Heart left ventricle (tissue), 16 donors: ENCODE results near the gene CLDN4. TPM values are rescaled to one million over a fixed set of nuclear protein-coding genes. Genes with fewer than 3 reads are reported as not detected.
"Not testable (repeated sequence)": the region's sequence is repeated elsewhere in the genome, so short reads cannot be mapped to it uniquely, and the experiment has no call there.

Source experiments
- ATAC-seq, 4 donors: fragments of 200-7000 bp; cut with Tn5 transposase; one replicate each; pipeline ENCODE4 v1.9.1; 2020 to 2022; ENCODE audit warnings: moderate library complexity in 4 of 4, mild to moderate bottlenecking in 3 of 4, moderate number of reproducible peaks in 1 of 4
- DNase-seq, 5 donors: peaks; one replicate each; pipeline ENCODE4 v3.0.0-alpha.2; 2020
- H3K27ac ChIP-seq, 12 donors: fragments of 200-600 bp; sonication (generic) in 4 of 12; one replicate each; pipeline versions ENCODE4 v1.5.0 to v1.8.0; 2016 to 2022; ENCODE audit warnings: mild to moderate bottlenecking in 2 of 12
- H3K27me3 ChIP-seq, 9 donors: fragments of 200-600 bp; sonication (generic) in 2 of 9; one replicate each; pipeline versions ENCODE4 v1.5.1 to v1.8.0; 2016 to 2022; ENCODE audit warnings: mild to moderate bottlenecking in 3 of 9
- H3K36me3 ChIP-seq, 9 donors: fragments of 200-600 bp; sonication (generic) in 2 of 9; one replicate each; pipeline versions ENCODE4 v1.5.0 to v1.8.0; 2018 to 2022; ENCODE audit warnings: mild to moderate bottlenecking in 2 of 9
- H3K4me1 ChIP-seq, 12 donors: fragments of 200-600 bp; sonication (generic) in 4 of 12; one replicate each; pipeline versions ENCODE4 v1.5.0 to v1.8.0; 2016 to 2022; ENCODE audit warnings: mild to moderate bottlenecking in 3 of 12
- H3K4me3 ChIP-seq, 12 donors: fragments of 200-600 bp; sonication (generic) in 4 of 12; one replicate each; pipeline versions ENCODE4 v1.5.0 to v1.8.0; 2017 to 2022; ENCODE audit warnings: mild to moderate bottlenecking in 9 of 12, moderate library complexity in 4 of 12
- H3K9me3 ChIP-seq, 12 donors: fragments of 200-600 bp; sonication (generic) in 4 of 12; one replicate each; pipeline versions ENCODE4 v1.5.0 to v1.8.0; 2016 to 2022; ENCODE audit warnings: mild to moderate bottlenecking in 1 of 12
- POLR2A ChIP-seq, 2 donors: fragments of 450-650 bp; IDR thresholded peaks; one replicate each; pipeline ENCODE4 v1.6.1; 2017; ENCODE audit warnings: antibody characterized with exemption in 2 of 2, mild to moderate bottlenecking in 2 of 2, moderate library complexity in 2 of 2
- WGBS, 4 donors: extraction: QIAGEN DNeasy Blood & Tissue Kit in 2 of 4; methylation state at CpG; one replicate each; pipeline versions ENCODE4 v1.1.5 to v1.1.7; 2013 to 2018; 5-methylcytosine and 5-hydroxymethylcytosine counted together
- intact Hi-C, 10 donors: fragments of 100-400 bp; cut with DNase I; formaldehyde crosslinking; loops; one replicate each; pipeline versions ENCODE4 v1.11.1 to v1.14.2; 2022
- polyA plus RNA-seq, 2 donors: library from polyadenylated mRNA; stranded (reverse); fragments of 200-250 nt; gene quantifications; one replicate each; pipeline ENCODE4 v1.2.3, GENCODE V29; 2013
- total RNA-seq, 9 donors: library from RNA; depleted of rRNA in 2 of 9; stranded (reverse); fragments of >200 nt in 2 of 9; fragmentation: NEBNext Ultra II Directional in 3 of 9; extraction: Animal tissue kit (Norgen Biotek cat#: 25700) in 3 of 9; gene quantifications; one replicate each; pipeline versions ENCODE4 v1.1.0 to v1.2.4, GENCODE V29; 2016 to 2023
- TF ChIP-seq, protein P1 (sequence below), 12 donors: fragments of 200-600 bp; sonication (generic) in 4 of 12; IDR thresholded peaks; one replicate each; pipeline versions ENCODE4 v1.5.0 to v1.8.0; 2018 to 2022; ENCODE audit warnings: antibody characterized with exemption in 12 of 12, mild to moderate bottlenecking in 5 of 12
- donor health status: ischemic (EF 13 %, LVEDD 7.1; RV severe dilation, severe dysfunction).
- donor health status: healthy with polysubstance abuse.
- donor health status: DM: no; HTN: yes; CAD: no.
- donor health status: DM: no; HTN: no; CAD: no.
- donor health status: ischemic (EF 25% LVEDD 6.9; RV normal size, moderate dysfunction).
- donor health status: ischemic (EF 25% LVEDD 5.7; RV mildly dilated, moderate dysfunction).
- donor health status: healthy.
- donor health status: DM: yes; HTN: yes; CAD: no.
- donor health status: ischemic (EF 35%, LVEDD 5.7; RV mildly dilated, moderate dysfunction).
- donor health status: nonischemic (EF 11% LVEDD 7.7; RV severe dilation, severe dysfunction).
- donor health status: DM: yes; HTN: yes; CAD: no.
- donor health status: PGD.
- donor health status: ischemic (EF 29% LVEDD 5.4; RV normal size, mild dysfunction).
- donor health status: nonischemic (EF 23%, LVEDD 6.1; RV moderate dilation, normal function).

CLDN4 gene
- total and polyA plus RNA-seq, 11 donors: 0.11 to 0.12 TPM; not detected in 9

DNA sequence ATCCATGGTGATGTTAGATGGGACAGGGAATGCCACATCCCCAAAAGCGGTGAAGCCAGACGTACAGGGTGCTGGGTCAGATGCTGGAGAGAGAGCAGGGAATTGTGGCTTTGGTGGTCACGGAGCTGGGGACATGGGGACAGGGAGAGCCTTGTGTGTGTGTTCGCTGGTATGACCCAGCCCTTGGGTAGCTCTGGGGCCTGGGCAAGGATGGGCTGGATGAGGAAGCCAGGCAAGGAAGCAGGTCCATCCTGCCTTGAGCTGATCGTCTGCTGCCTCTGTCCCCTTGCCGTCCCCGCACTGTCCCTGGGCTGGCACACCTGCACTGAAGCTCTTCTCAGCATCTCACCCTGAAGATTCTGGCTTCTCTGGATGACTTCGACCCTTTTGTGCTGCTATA lies 15.4 kb upstream of the CLDN4 start:
- intact Hi-C loops: no loop called here
- DNase-seq (no peak), ATAC-seq (no peak)
- peaks cover 0 to 11% (median 6%) of the 10 kb centered on the region in 9 donors for H3K27me3 ChIP-seq
- H3K27ac ChIP-seq: no peak overlapping the region
- no peak overlapping the region for H3K4me3 ChIP-seq
- no peaks in the 10 kb centered on the region for H3K4me1 ChIP-seq
- no peak for TF ChIP-seq POLR2A (IDR thresholded peaks at IDR 0.05)
- TF ChIP-seq, protein P1, sequence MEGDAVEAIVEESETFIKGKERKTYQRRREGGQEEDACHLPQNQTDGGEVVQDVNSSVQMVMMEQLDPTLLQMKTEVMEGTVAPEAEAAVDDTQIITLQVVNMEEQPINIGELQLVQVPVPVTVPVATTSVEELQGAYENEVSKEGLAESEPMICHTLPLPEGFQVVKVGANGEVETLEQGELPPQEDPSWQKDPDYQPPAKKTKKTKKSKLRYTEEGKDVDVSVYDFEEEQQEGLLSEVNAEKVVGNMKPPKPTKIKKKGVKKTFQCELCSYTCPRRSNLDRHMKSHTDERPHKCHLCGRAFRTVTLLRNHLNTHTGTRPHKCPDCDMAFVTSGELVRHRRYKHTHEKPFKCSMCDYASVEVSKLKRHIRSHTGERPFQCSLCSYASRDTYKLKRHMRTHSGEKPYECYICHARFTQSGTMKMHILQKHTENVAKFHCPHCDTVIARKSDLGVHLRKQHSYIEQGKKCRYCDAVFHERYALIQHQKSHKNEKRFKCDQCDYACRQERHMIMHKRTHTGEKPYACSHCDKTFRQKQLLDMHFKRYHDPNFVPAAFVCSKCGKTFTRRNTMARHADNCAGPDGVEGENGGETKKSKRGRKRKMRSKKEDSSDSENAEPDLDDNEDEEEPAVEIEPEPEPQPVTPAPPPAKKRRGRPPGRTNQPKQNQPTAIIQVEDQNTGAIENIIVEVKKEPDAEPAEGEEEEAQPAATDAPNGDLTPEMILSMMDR (IDR thresholded peaks at IDR 0.05): no peak
- 74 to 86% (median 78%) methylated on average over 8 of the region's 8 CpGs for WGBS, 4 donors
- H3K36me3 ChIP-seq: no peaks in the 10 kb centered on the region
- H3K9me3 ChIP-seq: peaks cover 0 to 12% (median 0%) of the 10 kb centered on the region in 12 donors

DNA sequence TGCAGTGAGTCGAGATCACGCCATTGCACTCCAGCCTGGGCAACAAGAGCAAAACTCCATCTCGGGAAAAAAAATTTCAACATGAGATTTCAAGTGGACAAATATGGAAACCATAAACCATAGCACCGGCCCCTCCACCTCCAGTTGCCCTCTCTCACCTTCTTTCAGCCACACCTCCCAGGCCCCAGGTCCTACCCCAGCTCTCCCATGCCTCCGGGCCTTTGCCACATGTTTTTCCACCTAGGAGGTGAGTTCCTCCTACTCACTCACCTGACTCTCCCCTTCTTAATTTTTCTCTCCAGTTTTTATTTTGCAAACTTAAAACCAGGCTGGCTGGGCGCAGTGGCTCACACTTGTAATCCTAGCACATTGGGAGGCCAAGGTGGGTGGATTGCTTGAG lies 13.7 kb upstream of the CLDN4 start:
- intact Hi-C loops: no loop called here
- ATAC-seq: no peak
- TF ChIP-seq, protein P1 (IDR thresholded peaks at IDR 0.05): no peak
- TF ChIP-seq POLR2A (IDR thresholded peaks at IDR 0.05): no peak
- 90 to 96% (median 93%) methylated on average over 6 of the region's 6 CpGs for WGBS, 4 donors
- no peaks in the 10 kb centered on the region for H3K4me1 ChIP-seq
- no peak overlapping the region for H3K4me3 ChIP-seq
- H3K27me3 ChIP-seq: no peaks in the 10 kb centered on the region
- DNase-seq: no peak
- H3K27ac ChIP-seq: no peak overlapping the region
- peaks cover 0 to 12% (median 0%) of the 10 kb centered on the region in 12 donors for H3K9me3 ChIP-seq
- no peaks in the 10 kb centered on the region for H3K36me3 ChIP-seq

DNA sequence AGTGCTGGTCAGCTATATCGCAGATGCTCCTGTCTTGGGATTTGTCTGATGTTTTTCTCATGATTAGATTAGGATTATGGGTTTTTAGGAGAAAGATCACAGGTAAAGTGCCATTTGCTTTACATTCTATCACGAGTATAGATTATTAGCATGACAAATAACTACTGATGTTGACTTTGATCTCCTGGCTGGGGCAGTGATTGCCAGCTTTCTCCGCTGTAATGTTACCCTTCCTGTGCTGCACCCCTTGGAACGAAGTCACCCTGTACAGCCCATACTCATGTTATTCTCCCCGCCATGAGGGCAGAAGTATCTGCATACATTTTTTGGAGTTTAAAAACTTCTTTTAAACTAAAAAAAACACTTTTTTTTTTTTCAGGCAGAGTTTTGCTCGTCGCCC lies 10.8 kb upstream of the CLDN4 start:
- WGBS, 4 donors: 78 to 89% (median 82%) methylated on average over 7 of the region's 7 CpGs
- ATAC-seq (no peak), DNase-seq (no peak)
- Histone ChIP-seq H3K27ac (no peak overlapping the region), H3K36me3 (no peaks in the 10 kb centered on the region), H3K9me3 (no peaks in the 10 kb centered on the region), H3K4me3 (no peak overlapping the region), H3K27me3 (peaks cover 0 to 7% (median 0%) of the 10 kb centered on the region in 9 donors), H3K4me1 (no peaks in the 10 kb centered on the region)
- TF ChIP-seq POLR2A (IDR thresholded peaks at IDR 0.05): no peak
- TF ChIP-seq, protein P1 (IDR thresholded peaks at IDR 0.05): no peak
- intact Hi-C loops: no loop called here

DNA sequence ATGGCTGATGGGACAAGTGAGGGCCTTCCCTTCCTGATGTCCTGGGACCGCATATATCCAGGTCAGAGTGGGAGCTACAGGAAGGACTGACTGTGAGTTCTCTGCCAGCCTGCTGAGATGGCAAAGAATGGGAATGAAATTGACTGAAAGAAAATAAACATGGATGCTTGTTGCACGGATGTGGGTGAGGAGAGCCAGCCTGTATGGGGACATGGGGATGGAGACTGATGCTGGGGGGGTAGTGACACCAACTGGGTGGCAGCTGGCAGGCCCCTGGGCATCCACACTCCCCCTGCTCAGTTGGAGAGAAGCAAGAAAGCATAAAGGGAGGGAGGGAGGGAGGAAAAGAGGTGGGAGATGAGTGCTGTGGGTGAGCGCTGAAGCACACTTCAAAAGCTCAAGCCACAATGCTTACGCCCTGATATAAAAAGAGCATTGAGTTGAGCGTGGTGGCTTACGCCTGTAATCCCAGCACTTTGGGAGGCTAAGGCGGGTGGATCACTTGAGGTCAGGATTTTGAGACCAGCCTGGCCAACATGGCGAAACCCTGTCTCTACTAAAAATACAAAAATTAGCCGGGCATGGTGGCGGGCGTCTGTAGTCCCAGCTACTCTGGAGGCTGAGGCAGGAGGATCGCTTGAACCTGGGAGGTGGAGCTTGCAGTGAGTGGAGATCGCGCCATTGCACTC lies 9.1 kb upstream of the CLDN4 start:
- Histone ChIP-seq H3K4me1 (peaks cover 0 to 12% (median 0%) of the 10 kb centered on the region in 12 donors), H3K27me3 (peaks cover 0 to 12% (median 0%) of the 10 kb centered on the region in 9 donors)
- ATAC-seq, H3K27ac ChIP-seq, H3K4me3 ChIP-seq, intact Hi-C loops, DNase-seq, H3K36me3 ChIP-seq, H3K9me3 ChIP-seq: not testable (repeated sequence)
- WGBS, 4 donors: 87 to 94% (median 92%) methylated on average over 14 of the region's 14 CpGs
